ENCODE results near the gene SVIL. TPM values are rescaled to one million over a fixed set of nuclear protein-coding genes. Genes with fewer than 3 reads are reported as not detected.
"Not testable (repeated sequence)": the region's sequence is repeated elsewhere in the genome, so short reads cannot be mapped to it uniquely, and the experiment has no call there.

Gene SVIL
- polyA plus RNA-seq, 1 experiment = 5.7 TPM

DNA sequence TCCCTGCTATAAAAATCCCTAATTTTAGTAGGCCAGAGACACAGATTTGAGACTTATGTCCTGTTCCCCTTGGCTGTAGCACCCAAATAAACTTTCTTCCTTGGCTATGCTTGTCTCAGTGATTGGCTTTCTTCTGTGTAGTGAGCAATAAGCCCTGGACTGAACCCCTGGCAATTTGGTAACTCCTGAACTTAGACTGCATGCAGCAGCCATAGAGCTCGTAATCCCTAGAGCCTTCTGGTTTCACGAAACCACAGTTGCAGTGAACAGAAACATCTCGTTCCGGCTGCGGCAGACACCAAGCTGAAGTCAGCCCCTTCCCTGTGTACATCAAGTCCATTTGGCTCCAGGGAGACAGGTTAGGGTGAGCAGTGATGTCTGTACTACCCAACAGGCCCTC lies 173.7 kb downstream of the SVIL start:
- Histone ChIP-seq H3K4me3 (ENCODE audit: low read depth, low read length) (no peak overlapping the region), H3K36me3 (ENCODE audit: control insufficient read depth, insufficient read depth, low read length) (peaks cover 3% of the 10 kb centered on the region), H3K27me3 (ENCODE audit: control insufficient read depth, insufficient read depth, low read length) (no peaks in the 10 kb centered on the region)
- ChIA-PET POLR2A (interaction anchor here (0.7 kb wide), 1 partner anchor 133 kb away, joined by 3 read pairs; no protein-coding TSS in a partner anchor), CTCF (interaction anchor here (0.8 to 1.8 kb wide), 3 partner anchors 12 to 36 kb away, joined by 3 to 10 read pairs (median 5); no protein-coding TSS in a partner anchor)
- TF ChIP-seq, protein P1, sequence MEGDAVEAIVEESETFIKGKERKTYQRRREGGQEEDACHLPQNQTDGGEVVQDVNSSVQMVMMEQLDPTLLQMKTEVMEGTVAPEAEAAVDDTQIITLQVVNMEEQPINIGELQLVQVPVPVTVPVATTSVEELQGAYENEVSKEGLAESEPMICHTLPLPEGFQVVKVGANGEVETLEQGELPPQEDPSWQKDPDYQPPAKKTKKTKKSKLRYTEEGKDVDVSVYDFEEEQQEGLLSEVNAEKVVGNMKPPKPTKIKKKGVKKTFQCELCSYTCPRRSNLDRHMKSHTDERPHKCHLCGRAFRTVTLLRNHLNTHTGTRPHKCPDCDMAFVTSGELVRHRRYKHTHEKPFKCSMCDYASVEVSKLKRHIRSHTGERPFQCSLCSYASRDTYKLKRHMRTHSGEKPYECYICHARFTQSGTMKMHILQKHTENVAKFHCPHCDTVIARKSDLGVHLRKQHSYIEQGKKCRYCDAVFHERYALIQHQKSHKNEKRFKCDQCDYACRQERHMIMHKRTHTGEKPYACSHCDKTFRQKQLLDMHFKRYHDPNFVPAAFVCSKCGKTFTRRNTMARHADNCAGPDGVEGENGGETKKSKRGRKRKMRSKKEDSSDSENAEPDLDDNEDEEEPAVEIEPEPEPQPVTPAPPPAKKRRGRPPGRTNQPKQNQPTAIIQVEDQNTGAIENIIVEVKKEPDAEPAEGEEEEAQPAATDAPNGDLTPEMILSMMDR (IDR thresholded peaks at IDR 0.05; ENCODE audit: insufficient read depth, low read depth, low read length) = no peak
- no peak for DNase-seq (ENCODE audit: low read depth)

DNA sequence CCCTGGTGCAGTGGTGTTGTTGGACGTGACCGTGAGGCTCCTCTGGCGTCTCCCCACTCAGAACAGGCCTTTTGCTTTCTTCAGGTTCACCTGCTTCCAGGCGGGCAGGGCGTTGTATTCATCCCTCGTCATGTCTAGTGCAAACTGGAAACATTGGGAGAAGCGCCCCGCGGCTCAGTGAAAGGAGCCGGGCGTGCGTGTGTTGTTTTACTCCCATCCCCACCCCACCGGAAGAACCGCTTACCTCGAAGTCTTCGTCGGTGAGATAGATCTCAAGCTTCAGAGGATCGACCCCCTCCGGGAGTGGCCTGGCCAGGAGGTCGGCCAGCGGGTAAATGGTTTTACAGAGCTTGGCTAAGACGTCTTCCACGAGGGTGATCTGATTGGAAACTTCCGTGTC lies 176.6 kb downstream of the SVIL start:
- POLR2A ChIA-PET = not testable (repeated sequence)
- CTCF ChIA-PET = interaction anchor here (1.3 kb wide), 2 partner anchors 10 to 38 kb away, joined by 3 read pairs; no protein-coding TSS in a partner anchor

DNA sequence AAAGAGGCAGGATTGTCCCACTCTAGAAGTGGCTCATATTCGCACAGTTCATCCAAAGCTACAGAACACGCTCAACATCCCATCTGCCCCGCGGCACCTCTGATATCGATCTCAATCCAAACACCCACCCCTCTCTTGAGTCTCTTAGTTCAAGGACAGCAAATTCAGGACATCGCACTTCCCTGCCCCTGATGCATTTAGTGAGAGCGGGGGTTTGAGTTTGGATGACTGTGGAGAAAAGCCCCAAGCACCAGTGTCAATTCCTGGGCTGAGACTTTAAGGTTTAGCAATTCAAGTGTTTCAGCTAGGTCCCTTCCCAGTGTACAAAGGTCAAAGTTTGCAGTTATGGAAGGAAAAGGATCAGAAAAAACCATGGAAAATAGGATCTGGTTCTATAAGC lies 179.7 kb downstream of the SVIL start:
- DNase-seq (ENCODE audit: low read depth) = no peak
- no peak overlapping the region for H3K4me3 ChIP-seq (ENCODE audit: low read depth, low read length)
- TF ChIP-seq, protein P1 (IDR thresholded peaks at IDR 0.05; ENCODE audit: insufficient read depth, low read depth, low read length) = no peak
- CTCF ChIA-PET = interaction anchor here (1.3 to 1.6 kb wide), 2 partner anchors 10 to 68 kb away, joined by 3 to 5 read pairs; no protein-coding TSS in a partner anchor
- H3K27me3 ChIP-seq (ENCODE audit: control insufficient read depth, insufficient read depth, low read length) = no peaks in the 10 kb centered on the region
- peaks cover 7% of the 10 kb centered on the region for H3K36me3 ChIP-seq (ENCODE audit: control insufficient read depth, insufficient read depth, low read length)
- POLR2A ChIA-PET = no interaction called here

More for the DNA sequence above, 176.6 kb downstream of the SVIL start:
- DNase-seq (ENCODE audit: low read depth); H3K36me3 ChIP-seq (ENCODE audit: control insufficient read depth, insufficient read depth, low read length); H3K4me3 ChIP-seq (ENCODE audit: low read depth, low read length); H3K27me3 ChIP-seq (ENCODE audit: control insufficient read depth, insufficient read depth, low read length): not testable (repeated sequence)

DNA sequence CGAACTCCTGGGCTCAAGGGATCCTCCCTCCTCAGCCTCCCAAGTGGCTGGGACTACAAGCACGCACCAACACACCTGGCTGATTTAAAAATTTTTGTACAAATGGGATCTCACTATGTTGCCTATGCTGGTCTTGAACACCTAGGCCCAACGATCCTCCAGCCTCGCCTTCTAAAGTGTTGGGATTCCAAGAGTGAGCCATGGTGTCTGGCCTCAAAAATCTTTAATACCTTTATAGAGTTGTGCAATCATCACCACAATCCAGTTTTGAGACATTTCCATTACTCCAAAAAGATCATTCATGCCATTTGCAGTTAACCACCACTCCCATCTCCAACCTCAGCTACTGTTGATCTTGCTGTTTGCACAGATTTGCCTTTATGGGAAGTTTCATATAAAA lies 180.5 kb downstream of the SVIL start:
- no peak overlapping the region for H3K4me3 ChIP-seq (ENCODE audit: low read depth, low read length)
- no peak for DNase-seq (ENCODE audit: low read depth)
- ChIA-PET CTCF (no interaction called here), POLR2A (no interaction called here)
- peaks cover 7% of the 10 kb centered on the region for H3K36me3 ChIP-seq (ENCODE audit: control insufficient read depth, insufficient read depth, low read length)
- TF ChIP-seq, protein P1 (IDR thresholded peaks at IDR 0.05; ENCODE audit: insufficient read depth, low read depth, low read length) = no peak
- no peaks in the 10 kb centered on the region for H3K27me3 ChIP-seq (ENCODE audit: control insufficient read depth, insufficient read depth, low read length)

GRCh38 chr10:29452546-29452945 lies 182.2 kb downstream of the SVIL start:
- TF ChIP-seq, protein P1 (IDR thresholded peaks at IDR 0.05; ENCODE audit: insufficient read depth, low read depth, low read length) = no peak
- no peak for DNase-seq (ENCODE audit: low read depth)
- POLR2A ChIA-PET = no interaction called here
- no peak overlapping the region for H3K4me3 ChIP-seq (ENCODE audit: low read depth, low read length)
- peaks cover 7% of the 10 kb centered on the region for H3K36me3 ChIP-seq (ENCODE audit: control insufficient read depth, insufficient read depth, low read length)
- H3K27me3 ChIP-seq (ENCODE audit: control insufficient read depth, insufficient read depth, low read length) = no peaks in the 10 kb centered on the region
- CTCF ChIA-PET = interaction anchor here (0.6 to 2.3 kb wide), 4 partner anchors 35 to 89 kb away, joined by 3 to 9 read pairs (median 3); no protein-coding TSS in a partner anchor

DNA sequence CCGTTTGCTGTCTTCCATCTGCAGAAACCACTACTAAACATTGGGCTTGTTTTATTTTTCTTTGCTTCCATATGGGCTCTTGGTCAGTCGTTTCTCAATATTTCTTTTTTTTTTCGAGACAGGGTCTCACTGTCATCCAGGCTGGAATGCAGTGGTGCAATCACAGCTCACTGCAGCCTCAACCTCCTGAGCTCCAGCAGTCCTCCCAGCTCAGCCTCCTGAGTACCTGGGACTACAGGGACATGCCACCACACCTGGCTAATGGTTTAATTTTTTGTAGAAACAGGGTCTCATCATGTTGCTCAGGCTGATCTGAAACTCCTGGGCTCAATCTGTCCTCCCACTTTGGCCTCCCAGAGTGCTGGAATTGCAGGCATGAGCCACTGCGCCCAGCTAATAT lies 182.8 kb downstream of the SVIL start:
- TF ChIP-seq, protein P1 (IDR thresholded peaks at IDR 0.05; ENCODE audit: insufficient read depth, low read depth, low read length) = no peak
- Histone ChIP-seq H3K4me3 (ENCODE audit: low read depth, low read length) (no peak overlapping the region), H3K36me3 (ENCODE audit: control insufficient read depth, insufficient read depth, low read length) (peaks cover 7% of the 10 kb centered on the region), H3K27me3 (ENCODE audit: control insufficient read depth, insufficient read depth, low read length) (no peaks in the 10 kb centered on the region)
- ChIA-PET POLR2A (no interaction called here), CTCF (interaction anchor here (0.6 to 2.3 kb wide), 5 partner anchors 35 to 90 kb away, joined by 3 to 9 read pairs (median 3); no protein-coding TSS in a partner anchor)
- no peak for DNase-seq (ENCODE audit: low read depth)

Data from BJ (cell line).